Breast epithelium (tissue), 4 donors: ENCODE data around the gene EGFLAM. TPM values are rescaled to one million over a fixed set of nuclear protein-coding genes. Genes with fewer than 3 reads are reported as not detected.

Source experiments
- DNase-seq, 2 donors: peaks; one replicate each; pipeline ENCODE4 v3.0.0-alpha.2; 2019; ENCODE audit warnings: low spot score in 2 of 2
- H3K27ac ChIP-seq, 2 donors: fragments of 200-600 bp; sonication (generic) in 1 of 2; one replicate each; pipeline ENCODE4 v1.5.1; 2016 to 2019; ENCODE audit warnings: mild to moderate bottlenecking in 1 of 2
- H3K27me3 ChIP-seq, 2 donors: fragments of 200-600 bp; sonication (generic) in 1 of 2; one replicate each; pipeline versions ENCODE4 v1.5.1 to v1.6.0; 2017 to 2019; ENCODE audit warnings: control low read depth in 1 of 2, mild to moderate bottlenecking in 1 of 2
- H3K36me3 ChIP-seq: fragments of 200-600 bp; one replicate; pipeline ENCODE4 v1.5.1; 2019
- H3K4me1 ChIP-seq, 2 donors: fragments of 200-600 bp; sonication (generic); one replicate each; pipeline ENCODE4 v1.5.1; 2016 to 2019; ENCODE audit warnings: control low read depth in 1 of 2
- H3K4me3 ChIP-seq, 3 donors: fragments of 200-600 bp; sonication (generic); 1 replicate in 2 of 3; 2 replicates in 1 of 3; pipeline ENCODE4 v1.5.1; 2016 to 2019; ENCODE audit warnings: mild to moderate bottlenecking in 3 of 3, moderate library complexity in 2 of 3
- H3K9me3 ChIP-seq, 2 donors: fragments of 200-600 bp; sonication (generic) in 1 of 2; one replicate each; pipeline ENCODE4 v1.5.1; 2016 to 2019; ENCODE audit warnings: control low read depth in 1 of 2
- POLR2A ChIP-seq: fragments of 450-650 bp; IDR thresholded peaks from one replicate; pipeline ENCODE4 v1.6.1; 2016; ENCODE audit warnings: antibody characterized with exemption, mild to moderate bottlenecking, moderate library complexity
- POLR2AphosphoS5 ChIP-seq, 3 donors: sonication (generic); formaldehyde crosslinking; IDR thresholded peaks; one replicate each; pipeline ENCODE4 v1.6.1; 2017; ENCODE audit warnings: antibody characterized with exemption in 3 of 3
- intact Hi-C: fragments of 100-400 bp; cut with DNase I; formaldehyde crosslinking; loops from one replicate; pipeline ENCODE4 v1.15.1; 2023; ENCODE audit warnings: low total_unique reads
- total RNA-seq, 3 donors: library from RNA; depleted of rRNA; stranded (reverse); fragments of >200 nt; gene quantifications; one replicate each; pipeline ENCODE4 v1.1.0, GENCODE V29; 2016
- TF ChIP-seq, protein P1 (sequence below), 3 donors: fragments of 450-650 bp; IDR thresholded peaks; one replicate each; pipeline ENCODE4 v1.5.1; 2016 to 2017; ENCODE audit warnings: antibody characterized with exemption in 3 of 3, mild to moderate bottlenecking in 3 of 3, moderate library complexity in 3 of 3

EGFLAM gene
- total RNA-seq, 3 donors from 2014 or later = 19.5 to 31.5 (median 30.5) TPM

DNA sequence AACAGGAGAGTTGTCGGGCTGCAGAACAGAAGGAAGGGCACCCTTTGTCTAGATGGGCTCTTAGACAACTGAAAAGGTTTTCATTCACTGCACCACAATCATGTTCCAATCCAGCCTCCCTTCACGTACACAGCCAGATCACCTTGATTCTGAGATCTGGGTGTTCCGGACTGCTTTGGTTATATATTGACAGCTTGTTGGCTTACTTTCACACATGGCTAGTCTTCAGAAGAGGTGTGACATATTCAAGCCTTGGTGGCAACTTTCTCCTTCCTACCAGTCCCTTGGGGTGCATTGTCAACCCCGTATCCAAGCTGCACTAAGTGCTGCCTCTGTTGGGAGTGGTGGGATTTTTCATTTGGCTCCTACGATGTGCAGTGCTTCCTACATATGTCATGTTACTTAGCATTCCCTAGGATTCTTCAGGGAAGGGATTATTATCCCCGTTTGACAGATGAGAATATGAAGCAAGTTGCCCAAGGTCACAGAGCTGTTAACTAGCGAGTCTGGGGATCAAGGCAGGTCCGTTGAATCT is 197.5 kb downstream of the EGFLAM start:
- intact Hi-C loops = no loop called here
- no peaks in the 10 kb centered on the region for H3K36me3 ChIP-seq
- no peak overlapping the region for H3K4me3 ChIP-seq
- no peak for DNase-seq
- H3K9me3 ChIP-seq = no peaks in the 10 kb centered on the region
- H3K4me1 ChIP-seq = no peaks in the 10 kb centered on the region
- H3K27me3 ChIP-seq = no peaks in the 10 kb centered on the region
- H3K27ac ChIP-seq = no peak overlapping the region
- TF ChIP-seq, protein P1, sequence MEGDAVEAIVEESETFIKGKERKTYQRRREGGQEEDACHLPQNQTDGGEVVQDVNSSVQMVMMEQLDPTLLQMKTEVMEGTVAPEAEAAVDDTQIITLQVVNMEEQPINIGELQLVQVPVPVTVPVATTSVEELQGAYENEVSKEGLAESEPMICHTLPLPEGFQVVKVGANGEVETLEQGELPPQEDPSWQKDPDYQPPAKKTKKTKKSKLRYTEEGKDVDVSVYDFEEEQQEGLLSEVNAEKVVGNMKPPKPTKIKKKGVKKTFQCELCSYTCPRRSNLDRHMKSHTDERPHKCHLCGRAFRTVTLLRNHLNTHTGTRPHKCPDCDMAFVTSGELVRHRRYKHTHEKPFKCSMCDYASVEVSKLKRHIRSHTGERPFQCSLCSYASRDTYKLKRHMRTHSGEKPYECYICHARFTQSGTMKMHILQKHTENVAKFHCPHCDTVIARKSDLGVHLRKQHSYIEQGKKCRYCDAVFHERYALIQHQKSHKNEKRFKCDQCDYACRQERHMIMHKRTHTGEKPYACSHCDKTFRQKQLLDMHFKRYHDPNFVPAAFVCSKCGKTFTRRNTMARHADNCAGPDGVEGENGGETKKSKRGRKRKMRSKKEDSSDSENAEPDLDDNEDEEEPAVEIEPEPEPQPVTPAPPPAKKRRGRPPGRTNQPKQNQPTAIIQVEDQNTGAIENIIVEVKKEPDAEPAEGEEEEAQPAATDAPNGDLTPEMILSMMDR (IDR thresholded peaks at IDR 0.05) = no peak
- no peak for TF ChIP-seq POLR2AphosphoS5 (IDR thresholded peaks at IDR 0.05)
- TF ChIP-seq POLR2A = no peak

DNA sequence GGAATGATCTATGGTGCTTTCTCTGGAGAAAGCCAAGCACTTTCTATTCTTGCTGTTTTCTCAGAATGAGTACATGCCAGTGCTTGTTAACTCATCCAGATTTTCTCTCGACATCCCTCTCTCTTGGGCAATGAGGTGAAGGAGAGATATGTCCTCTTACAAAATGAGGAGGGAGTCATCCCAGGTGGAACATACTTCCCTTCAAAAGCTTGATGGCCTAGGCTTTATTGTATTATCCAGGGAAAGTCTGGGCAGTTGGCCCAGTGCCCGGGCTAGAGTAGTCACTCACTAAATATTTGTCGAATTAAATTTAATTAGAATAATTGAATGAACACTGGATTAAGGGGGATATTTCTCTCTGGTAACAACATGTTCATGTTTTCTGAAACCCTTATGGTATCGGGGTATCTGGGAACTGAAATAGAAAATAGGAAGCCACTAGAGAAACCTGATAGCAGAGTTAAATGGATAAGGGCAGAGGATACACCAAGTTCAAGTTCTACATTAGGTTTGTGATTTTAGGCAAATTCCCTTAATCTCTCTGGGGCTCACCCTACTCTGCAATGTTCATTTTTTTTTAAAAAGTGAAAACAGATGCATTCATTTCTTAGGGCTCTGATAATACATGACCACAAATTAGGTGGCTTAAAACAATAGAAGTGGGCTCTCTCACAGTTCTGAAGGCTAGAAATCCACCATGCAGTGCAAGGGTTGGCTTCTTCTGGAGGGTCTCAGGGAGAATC is 198.5 kb downstream of the EGFLAM start:
- DNase-seq = no peak
- H3K4me1 ChIP-seq = no peaks in the 10 kb centered on the region
- no peaks in the 10 kb centered on the region for H3K9me3 ChIP-seq
- intact Hi-C loops = no loop called here
- no peak overlapping the region for H3K27ac ChIP-seq
- H3K36me3 ChIP-seq = no peaks in the 10 kb centered on the region
- no peaks in the 10 kb centered on the region for H3K27me3 ChIP-seq
- TF ChIP-seq, protein P1 (IDR thresholded peaks at IDR 0.05) = no peak
- TF ChIP-seq POLR2AphosphoS5 (IDR thresholded peaks at IDR 0.05) (no peak), POLR2A (no peak)
- no peak overlapping the region for H3K4me3 ChIP-seq

DNA sequence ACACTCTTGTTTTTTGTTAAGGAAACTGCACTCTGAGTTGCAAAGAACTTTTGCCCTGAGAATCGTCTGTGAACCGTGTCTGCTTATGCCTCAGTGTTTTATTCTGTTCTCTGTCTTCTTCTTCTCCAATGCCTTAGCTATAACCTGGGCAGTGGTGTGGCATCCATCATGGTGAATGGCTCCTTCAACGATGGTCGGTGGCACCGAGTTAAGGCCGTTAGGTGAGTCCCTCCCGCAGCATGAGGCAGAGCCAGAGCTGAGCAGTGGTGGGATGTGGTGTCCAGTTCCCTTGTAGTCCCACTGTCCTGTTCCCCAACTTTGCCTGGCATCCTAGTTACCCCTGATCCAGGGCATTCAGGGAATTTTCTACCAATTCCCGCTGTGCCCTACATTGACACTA is 199.8 kb downstream of the EGFLAM start:
- Histone ChIP-seq H3K36me3 (no peaks in the 10 kb centered on the region), H3K4me3 (no peak overlapping the region), H3K9me3 (no peaks in the 10 kb centered on the region), H3K4me1 (peaks cover 0 to 4% of the 10 kb centered on the region in 2 donors), H3K27ac (no peak overlapping the region), H3K27me3 (no peaks in the 10 kb centered on the region)
- DNase-seq = no peak
- TF ChIP-seq POLR2AphosphoS5 (IDR thresholded peaks at IDR 0.05) (no peak), POLR2A (no peak)
- TF ChIP-seq, protein P1 (IDR thresholded peaks at IDR 0.05) = no peak
- intact Hi-C loops = no loop called here

DNA sequence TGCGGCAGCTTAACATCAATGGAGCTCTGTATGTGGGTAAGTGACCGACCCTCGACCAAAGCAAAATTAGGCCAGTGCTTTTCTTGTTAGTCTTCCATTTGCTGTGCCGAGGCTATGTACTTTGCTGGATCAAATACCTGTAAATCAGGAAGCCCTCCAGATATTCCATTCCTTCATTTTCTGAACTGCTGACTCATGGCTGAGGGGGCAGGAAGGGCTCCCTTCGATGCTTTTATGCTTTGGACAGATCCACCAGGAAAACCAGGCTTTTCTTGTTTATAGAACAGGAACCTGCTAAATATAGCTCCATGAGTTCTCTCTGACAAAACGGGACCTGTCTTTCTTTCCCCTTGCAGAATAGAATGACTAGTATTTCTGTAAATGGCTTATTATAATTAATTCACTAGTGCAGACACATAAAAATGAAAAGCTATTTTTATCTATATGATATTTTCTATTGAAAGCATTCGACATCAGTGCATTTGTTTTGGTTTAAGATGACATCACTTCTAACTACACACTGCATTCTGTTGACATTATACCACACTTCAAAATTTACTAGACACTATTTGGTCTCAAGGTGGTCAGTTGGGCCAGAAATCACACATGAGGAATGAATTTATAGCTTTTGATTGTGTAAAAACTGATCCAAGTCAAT is 204.7 kb downstream of the EGFLAM start:
- Histone ChIP-seq H3K27ac (peak overlapping the region; percentile 84 to 96), H3K4me1 (peaks cover 22 to 28% of the 10 kb centered on the region in 2 donors), H3K27me3 (no peaks in the 10 kb centered on the region), H3K9me3 (no peaks in the 10 kb centered on the region), H3K36me3 (no peaks in the 10 kb centered on the region), H3K4me3 (no peak overlapping the region)
- TF ChIP-seq POLR2A = no peak
- TF ChIP-seq POLR2AphosphoS5 (IDR thresholded peaks at IDR 0.05) = no peak
- TF ChIP-seq, protein P1 (IDR thresholded peaks at IDR 0.05) = no peak
- no peak for DNase-seq
- intact Hi-C loops = no loop called here
